ENCODE results near the gene MAP4K4.
"Not testable (repeated sequence)": the region's sequence is repeated elsewhere in the genome, so short reads cannot be mapped to it uniquely, and the experiment has no call there.

The MAP4K4 gene

DNA sequence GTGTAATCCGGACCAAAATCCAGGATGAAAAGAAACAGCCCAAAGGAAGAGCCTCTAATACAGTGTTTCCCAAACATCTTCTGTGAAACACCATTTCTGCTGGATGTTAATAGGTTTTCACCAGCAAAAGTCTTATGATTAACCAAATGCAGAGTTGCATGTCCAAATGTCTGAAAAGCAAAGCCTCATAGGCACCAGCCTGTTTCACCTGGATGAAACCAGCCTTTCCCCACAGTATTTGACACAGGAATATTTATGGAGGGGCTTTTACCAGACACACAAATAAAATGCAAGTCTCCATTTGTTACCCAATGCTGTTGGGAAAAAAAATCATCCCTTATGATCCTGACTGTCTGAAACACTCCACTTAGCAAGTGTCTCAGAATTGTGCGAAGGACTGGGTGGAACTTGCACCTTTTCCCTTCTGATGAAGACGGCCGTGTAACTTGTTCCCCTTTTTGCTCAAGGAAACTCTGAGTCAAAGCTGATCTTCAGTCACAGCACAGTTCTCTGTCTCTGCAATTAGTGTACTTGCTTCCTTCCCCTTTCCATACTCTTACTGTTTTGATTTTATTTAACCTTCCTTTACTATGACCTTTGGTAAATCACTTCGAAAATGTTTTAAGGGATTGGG, 223.9 kb downstream of the MAP4K4 start:
- no peak for DNase-seq (ENCODE audit: low read depth)

DNA sequence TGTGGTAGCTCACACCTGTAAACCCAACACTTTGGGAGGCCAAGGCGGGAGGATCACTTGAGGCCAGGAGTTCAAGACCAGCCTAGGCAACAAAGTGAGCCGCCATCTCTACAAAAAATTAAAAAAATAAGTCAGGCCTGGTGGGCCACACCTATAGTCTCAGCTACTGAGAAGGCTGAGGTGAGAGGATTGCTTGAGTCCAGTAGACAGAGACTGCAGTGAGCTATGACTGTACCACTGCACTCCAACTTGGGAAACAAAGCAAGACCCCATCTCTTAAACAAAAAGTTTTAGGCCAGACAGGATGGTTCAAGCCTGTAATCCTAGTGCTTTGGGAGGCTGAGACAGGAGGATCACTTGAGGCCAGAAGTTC, 224.4 kb downstream of the MAP4K4 start:
- no peak for DNase-seq (ENCODE audit: low read depth)

DNA sequence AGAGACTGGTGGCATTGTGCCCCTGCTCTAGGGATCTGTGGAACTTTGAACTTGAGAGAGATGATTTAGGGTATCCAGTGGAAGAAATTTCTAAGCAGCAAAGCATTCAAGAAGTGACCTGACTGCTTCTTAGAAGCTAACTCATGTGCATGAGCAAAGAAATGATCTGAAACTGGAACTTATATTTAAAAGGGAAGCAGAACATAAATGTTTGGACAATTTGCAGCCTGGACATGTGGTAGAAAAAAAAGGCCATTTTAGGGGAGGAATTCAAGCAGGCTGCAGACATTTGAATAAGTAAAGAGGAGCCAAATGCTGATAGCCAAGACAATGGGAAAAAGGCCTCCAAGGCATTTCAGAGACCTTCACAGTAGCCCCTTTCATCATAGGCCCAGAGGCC, 226.8 kb downstream of the MAP4K4 start:
- DNase-seq (ENCODE audit: low read depth) = not testable (repeated sequence)

DNA sequence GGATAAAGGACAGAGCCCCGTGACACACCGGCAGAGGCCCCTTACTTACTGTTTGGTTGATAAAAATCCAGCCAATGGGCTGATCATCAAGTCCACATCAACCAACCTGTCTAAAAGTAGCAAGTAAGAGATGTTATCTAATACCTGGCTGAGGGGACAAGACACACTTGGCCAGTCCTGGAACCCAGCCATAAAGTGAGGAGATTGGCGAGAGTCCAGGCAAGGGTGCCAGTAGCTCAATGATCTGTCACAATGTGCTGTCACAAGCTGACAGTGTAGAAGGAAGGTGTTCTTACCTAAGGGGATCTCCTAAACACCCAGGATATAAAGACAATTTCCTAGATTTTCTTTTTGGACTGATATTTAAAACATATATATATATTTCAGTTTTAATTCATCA, 232.5 kb downstream of the MAP4K4 start:
- no peak for DNase-seq (ENCODE audit: low read depth)

DNA sequence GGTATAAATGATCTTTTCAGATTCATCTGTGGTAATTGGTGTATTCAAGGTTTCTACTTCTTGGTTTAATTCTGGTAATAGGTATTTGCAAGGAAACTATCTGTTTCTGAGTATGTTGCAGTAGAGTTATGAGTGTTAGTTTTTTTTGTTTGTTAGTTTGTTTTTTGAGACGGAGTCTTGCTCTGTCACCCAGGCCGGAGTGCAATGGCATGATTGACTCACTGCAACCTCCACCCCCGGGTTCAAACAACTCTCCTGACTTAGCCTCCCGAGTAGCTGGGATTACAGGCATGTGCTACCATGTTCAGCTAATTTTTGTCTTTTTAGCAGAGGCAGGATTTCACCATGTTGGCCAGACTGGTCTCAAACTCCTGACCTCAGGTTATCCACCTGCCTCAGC, 233.3 kb downstream of the MAP4K4 start:
- DNase-seq (ENCODE audit: low read depth) = no peak

DNA sequence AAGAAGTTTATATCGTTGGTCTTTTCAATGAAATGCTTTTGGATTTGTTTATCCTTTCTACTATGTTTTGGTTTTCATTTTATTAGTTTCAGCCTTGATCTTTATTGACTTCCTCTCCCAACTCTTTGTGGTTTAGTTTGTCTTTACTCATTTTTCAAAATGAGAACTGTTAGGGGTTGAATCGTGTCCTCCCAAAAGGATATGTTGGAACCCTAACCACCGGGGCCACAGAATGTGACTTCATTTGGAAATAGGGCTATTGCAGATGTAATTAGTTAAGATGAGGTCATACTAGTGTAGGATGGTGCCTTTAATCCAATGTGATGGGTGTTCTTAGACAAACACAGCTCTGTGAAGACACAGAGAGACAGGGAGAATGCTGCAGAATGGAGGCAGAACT, 233.9 kb downstream of the MAP4K4 start:
- DNase-seq (ENCODE audit: low read depth) = peak; percentile 7

DNA sequence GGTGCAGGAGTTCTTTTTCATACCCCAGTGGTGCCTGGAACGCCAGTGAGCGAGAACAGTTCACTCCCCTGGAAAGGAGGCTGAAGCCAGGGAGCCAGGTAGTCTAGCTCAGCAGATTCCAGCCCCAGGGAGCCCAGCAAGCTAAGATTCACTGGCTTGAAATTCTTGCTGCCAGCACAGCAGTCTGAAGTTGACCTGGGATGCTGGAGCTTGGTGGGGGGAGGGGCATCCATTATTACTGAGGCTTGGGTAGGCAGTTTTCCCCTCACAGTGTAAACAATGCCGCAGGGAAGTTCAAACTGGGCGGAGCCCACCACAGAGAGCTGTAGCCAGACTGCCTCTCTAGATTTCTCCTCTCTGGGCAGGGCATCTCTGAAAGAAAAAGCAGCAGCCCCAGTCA, 238.3 kb downstream of the MAP4K4 start:
- DNase-seq (ENCODE audit: low read depth) = not testable (repeated sequence)

DNA sequence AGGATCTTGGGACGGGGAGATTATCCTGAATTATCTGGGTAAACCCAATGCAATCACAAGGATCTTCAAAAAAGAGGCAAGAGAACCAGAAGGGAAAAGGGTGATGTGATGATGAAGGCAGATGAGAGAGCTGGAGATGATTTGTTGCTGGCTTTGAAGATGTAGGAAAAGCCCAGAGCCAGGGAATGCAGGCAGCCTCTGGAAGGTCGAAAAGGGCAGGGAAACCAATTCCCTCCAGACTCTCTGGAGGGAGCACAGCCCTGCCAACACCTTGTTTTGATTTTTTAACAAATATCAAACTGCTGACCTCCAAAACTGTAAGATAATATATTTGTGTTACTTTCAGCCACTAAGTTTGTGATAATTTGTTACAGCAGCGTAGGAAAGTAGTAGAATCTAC, 245.3 kb downstream of the MAP4K4 start:
- DNase-seq (ENCODE audit: low read depth) = no peak

All from EH (cell line).